HepG2 (cell line): ENCODE results near the gene LMF2. TPM values are rescaled to one million over a fixed set of nuclear protein-coding genes. Genes with fewer than 3 reads are reported as not detected.
A peak's percentile ranks its signal among the peaks of the same experiment; 100 is the strongest.

Experiments
- AFF4 ChIP-seq: sonication (generic); formaldehyde crosslinking; IDR thresholded peaks from 2 replicates; pipeline ENCODE4 v1.4.0; 2020; ENCODE audit warnings: missing genetic modification reagents
- CSRNP1 ChIP-seq: sonication (generic); formaldehyde crosslinking; IDR thresholded peaks from 2 replicates; pipeline ENCODE4 v1.8.1; 2023; ENCODE audit warnings: mild to moderate bottlenecking, missing genetic modification reagents
- FOSL2 ChIP-seq: sonication (generic); formaldehyde crosslinking; IDR thresholded peaks from 2 replicates; pipeline ENCODE4 v1.4.0; 2020; ENCODE audit warnings: missing genetic modification reagents
- FOXA3 ChIP-seq: IDR thresholded peaks from 2 replicates; pipeline ENCODE4 v1.6.1; 2016; ENCODE audit warnings: missing genetic modification reagents, missing compliant biosample characterization
- GTF2F1 ChIP-seq: fragments of 150-350 bp; IDR thresholded peaks from 2 replicates; pipeline ENCODE4 v1.6.1; 2014; ENCODE audit warnings: low read length
- GZF1 ChIP-seq: sonication (generic); formaldehyde crosslinking; IDR thresholded peaks from 2 replicates; pipeline ENCODE4 v1.5.1; 2020; ENCODE audit warnings: mild to moderate bottlenecking, missing genetic modification reagents
- JUNB ChIP-seq: sonication (generic); formaldehyde crosslinking; IDR thresholded peaks from 2 replicates; pipeline ENCODE4 v1.8.0; 2022; ENCODE audit warnings: missing genetic modification reagents, mild to moderate bottlenecking, borderline replicate concordance
- MEIS2 ChIP-seq: sonication (generic); formaldehyde crosslinking; IDR thresholded peaks from 2 replicates; pipeline ENCODE4 v1.9.0; 2021; ENCODE audit warnings: mild to moderate bottlenecking, missing genetic modification reagents
- MLX ChIP-seq: IDR thresholded peaks from 2 replicates; pipeline ENCODE4 v1.6.1; 2016
- MZF1 ChIP-seq: sonication (generic); formaldehyde crosslinking; IDR thresholded peaks from 2 replicates; pipeline ENCODE4 v1.8.1; 2023; ENCODE audit warnings: mild to moderate bottlenecking, missing genetic modification reagents, borderline replicate concordance
- NCOR1 ChIP-seq: fragments of 200-600 bp; sonication (generic); IDR thresholded peaks from 2 replicates; pipeline ENCODE4 v1.7.0; 2017; ENCODE audit warnings: antibody characterized with exemption, low read length, borderline replicate concordance
- NFRKB ChIP-seq: fragments of 450-650 bp; IDR thresholded peaks from 2 replicates; pipeline ENCODE4 v1.6.1; 2017
- SAP130 ChIP-seq: IDR thresholded peaks from 2 replicates; pipeline ENCODE4 v1.6.1; 2016; ENCODE audit warnings: low read depth
- SRY ChIP-seq: sonication (generic); formaldehyde crosslinking; IDR thresholded peaks from 2 replicates; pipeline ENCODE4 v1.8.0; 2022; ENCODE audit warnings: mild to moderate bottlenecking, missing genetic modification reagents
- ZHX2 ChIP-seq, 2 experiments: sonication (generic) in 1 of 2; formaldehyde crosslinking in 1 of 2; IDR thresholded peaks; 2 replicates each; pipeline versions ENCODE4 v1.6.1 to v1.9.0; 2014 to 2022; ENCODE audit warnings: antibody characterized with exemption in 1 of 2, borderline replicate concordance in 1 of 2, inconsistent platforms in 1 of 2, low read depth in 1 of 2, missing genetic modification reagents in 1 of 2
- ZNF263 ChIP-seq: sonication (generic); formaldehyde crosslinking; IDR thresholded peaks from 2 replicates; pipeline ENCODE4 v1.4.0; 2020; ENCODE audit warnings: missing genetic modification reagents
- polyA plus RNA-seq, 8 experiments: library from polyadenylated mRNA; depleted of rRNA in 3 of 8; stranded (reverse) in 7 of 8; unstranded in 1 of 8; fragments of >200 nt; fragmentation: Illumina TruSeq in 4 of 8; extraction: Trizol in 4 of 8; gene quantifications; 2 replicates each; pipeline versions ENCODE4 v1.2.1 to v1.2.3, GENCODE V29; 2011 to 2016; ENCODE audit warnings: low read depth in 4 of 8, missing spikeins in 1 of 8, mixed read lengths in 1 of 8; ENCODE audit not compliant: insufficient read depth in 1 of 8
- total RNA-seq, 5 experiments: library from RNA; depleted of rRNA; stranded (reverse); fragments of >200 nt; fragmentation: Illumina TruSeq; extraction: Trizol; gene quantifications; 2 replicates each; pipeline ENCODE4 v1.2.3, GENCODE V29; 2016; ENCODE audit warnings: low read depth in 1 of 5

LMF2 gene
- total and polyA plus RNA-seq, 2 of the 13 experiments (the other 11 are each of a cell fraction or from before 2014, with no cell fraction given), result 23.3 to 30.6 TPM

- no peak; the same call in 1 of the 2 replicates for TF ChIP-seq AFF4
- TF ChIP-seq JUNB, result no peak
- peak; percentile 38; the same call in 1 of the 2 replicates for TF ChIP-seq ZNF263 (CRISPR knock-in tag)
- no peak; the same call in 1 of the 2 replicates for TF ChIP-seq GZF1
- TF ChIP-seq MEIS2 (CRISPR knock-in tag), result peak; percentile 13; the same call in 1 of the 2 replicates
- TF ChIP-seq FOSL2 (CRISPR knock-in tag), result 0 out of 2 replicates have a peak, but pooled peaks have one; percentile 44
- TF ChIP-seq NCOR1, result no peak
- peak; percentile 84 for TF ChIP-seq SRY
- peak; percentile 71 for TF ChIP-seq SAP130 (CRISPR knock-in tag)
- 0 out of 2 replicates have a peak, but pooled peaks have one; percentile 46 for TF ChIP-seq MZF1 (CRISPR knock-in tag)
- peak; percentile 76; the same call in 1 of the 2 replicates for TF ChIP-seq CSRNP1 (CRISPR knock-in tag)
- TF ChIP-seq GTF2F1, result no peak
- TF ChIP-seq MLX (CRISPR knock-in tag), result 0 out of 2 replicates have a peak, but pooled peaks have one; percentile 34
- TF ChIP-seq FOXA3 (CRISPR knock-in tag), result peak; percentile 56
- TF ChIP-seq ZHX2 (IDR thresholded peaks at IDR 0.05; ENCODE audit: low read depth), result no peak
- no peak for TF ChIP-seq ZHX2 (CRISPR knock-in tag; IDR thresholded peaks at IDR 0.05; ENCODE audit: borderline replicate concordance)
- TF ChIP-seq NFRKB, result no peak
These were observed 22.5 kb upstream of the LMF2 start, which contains the start of gene TYMP (continued) for GRCh38 chr22:50529897-50530579.
